T-cell (primary cell): ENCODE measurements around the gene TMEM161A. TPM values are rescaled to one million over a fixed set of nuclear protein-coding genes. Genes with fewer than 3 reads are reported as not detected.
"Not testable (repeated sequence)": the region's sequence is repeated elsewhere in the genome, so short reads cannot be mapped to it uniquely, and the experiment has no call there.

Experiments
- ATAC-seq, 4 experiments: fragments of 200-7000 bp in 3 of 4; fragments of 150-1000 bp in 1 of 4; cut with Tn5 transposase; replicated peaks in 1 of 4; 1 replicate in 3 of 4; 2 replicates in 1 of 4; pipeline ENCODE4 v1.10.0; 2021; ENCODE audit warnings: moderate library complexity in 3 of 4, mild to moderate bottlenecking in 2 of 4, moderate number of reproducible peaks in 1 of 4
- CTCF ChIA-PET, 2 donors: fragments of 300-600 bp; sonication (Branson Sonifier 250); formaldehyde crosslinking; loops; one replicate each; lab custom pipeline; 2022; ENCODE audit warnings: antibody characterized with exemption in 2 of 2; lab: Charles Lee
- POLR2A ChIA-PET, 2 donors: fragments of 300-600 bp; sonication (Branson Sonifier 250); formaldehyde crosslinking; loops; one replicate each; lab custom pipeline; 2022; ENCODE audit warnings: antibody characterized with exemption in 2 of 2; lab: Charles Lee
- DNase-seq, 35 experiments: peaks; one replicate each; pipeline versions ENCODE4 v3.0.0 to v3.0.0-alpha.2; 2013 to 2023
- H3K27ac ChIP-seq: one replicate; pipeline ENCODE4 v1.5.1; 2013; ENCODE audit warnings: low read length
- H3K27me3 ChIP-seq, 2 experiments: replicated peaks in 1 of 2; 1 replicate in 1 of 2; 2 replicates in 1 of 2; pipeline versions ENCODE4 v1.6.1 to v1.7.0; 2013; ENCODE audit warnings: low read length in 1 of 2, mixed read lengths in 1 of 2; ENCODE audit not compliant: control insufficient read depth in 2 of 2, insufficient read depth in 2 of 2; ENCODE audit errors: extremely low read depth in 1 of 2
- H3K36me3 ChIP-seq, 2 donors: 1 replicate in 1 of 2; 2 replicates in 1 of 2; pipeline versions ENCODE4 v1.6.1 to v1.7.0; 2013; ENCODE audit warnings: low read length in 1 of 2; ENCODE audit not compliant: control insufficient read depth in 2 of 2, insufficient read depth in 1 of 2; ENCODE audit errors: extremely low read depth in 1 of 2
- H3K4me1 ChIP-seq, 2 experiments: 1 replicate in 1 of 2; 2 replicates in 1 of 2; pipeline versions ENCODE4 v1.6.1 to v1.7.0; 2013; ENCODE audit warnings: low read length in 2 of 2, mixed read lengths in 1 of 2; ENCODE audit not compliant: insufficient read depth in 2 of 2, control insufficient read depth in 1 of 2; ENCODE audit errors: extremely low read depth in 1 of 2
- H3K4me3 ChIP-seq, 2 donors: 1 replicate in 1 of 2; 2 replicates in 1 of 2; pipeline versions ENCODE4 v1.5.1 to v1.7.0; 2013; ENCODE audit warnings: mild to moderate bottlenecking in 2 of 2, low read length in 1 of 2, moderate library complexity in 1 of 2; ENCODE audit not compliant: control insufficient read depth in 1 of 2; ENCODE audit errors: extremely low read depth in 1 of 2
- H3K9me3 ChIP-seq: 2 replicates; pipeline ENCODE4 v1.7.0; 2013
- H3K27ac Mint-ChIP-seq, 2 donors: one replicate each; pipeline ENCODE4 v1.8.0; 2020 to 2021; ENCODE audit warnings: mild to moderate bottlenecking in 2 of 2, mixed read lengths in 2 of 2
- H3K27me3 Mint-ChIP-seq, 2 donors: one replicate each; pipeline ENCODE4 v1.8.0; 2021 to 2022; ENCODE audit warnings: mixed read lengths in 2 of 2
- H3K36me3 Mint-ChIP-seq: one replicate; pipeline ENCODE4 v1.8.0; 2021; ENCODE audit warnings: mixed read lengths
- H3K4me1 Mint-ChIP-seq, 3 donors: one replicate each; pipeline ENCODE4 v1.8.0; 2020 to 2022; ENCODE audit warnings: mixed read lengths in 3 of 3, mild to moderate bottlenecking in 1 of 3
- H3K4me3 Mint-ChIP-seq, 3 donors: one replicate each; pipeline ENCODE4 v1.8.0; 2020 to 2022; ENCODE audit warnings: mild to moderate bottlenecking in 3 of 3, mixed read lengths in 3 of 3, moderate library complexity in 3 of 3
- H3K9me3 Mint-ChIP-seq, 3 donors: one replicate each; pipeline ENCODE4 v1.8.0; 2020 to 2022; ENCODE audit warnings: mixed read lengths in 3 of 3
- WGBS: methylation state at CpG from one replicate; pipeline ENCODE4 v1.1.5; 2013; ENCODE audit warnings: missing lambda C conversion rate; ENCODE audit not compliant: insufficient coverage; 5-methylcytosine and 5-hydroxymethylcytosine counted together
- total RNA-seq, 35 experiments: library from RNA in 6 of 35; stranded (reverse) in 6 of 35; fragments of 120-200 nt in 1 of 35; gene quantifications; one replicate each; pipeline versions ENCODE4 v1.2.1 to v1.2.4 and lab custom pipeline; 2013 to 2026

Gene TMEM161A
- total RNA-seq, 5 donors from 2014 or later (not counting 1 experiment from before 2014, with no cell fraction given) = 14.3 to 36.7 (median 34.4) TPM

GRCh38 chr19:19176950-19177349 is 38.7 kb upstream of the TMEM161A start:
- WGBS = 96% methylated on average over 7 of the region's 8 CpGs
- Histone ChIP-seq H3K4me3 (no peak overlapping the region), H3K27me3 (peaks cover 0 to under 1% of the 10 kb centered on the region in 2 experiments), H3K27ac (no peak overlapping the region), H3K9me3 (no peaks in the 10 kb centered on the region), H3K36me3 (peaks cover 14 to 25% of the 10 kb centered on the region in 2 donors), H3K4me1 (peaks cover 0 to 5% of the 10 kb centered on the region in 2 experiments)
- Mint-ChIP-seq H3K36me3 (peaks cover 14% of the 10 kb centered on the region), H3K27me3 (no peaks in the 10 kb centered on the region), H3K4me3 (no peak overlapping the region), H3K9me3 (no peaks in the 10 kb centered on the region), H3K4me1 (peaks cover 0 to 3% (median 0%) of the 10 kb centered on the region in 3 donors), H3K27ac (no peak overlapping the region)
- no peak for ATAC-seq
- POLR2A ChIA-PET = no interaction called here
- no peak for DNase-seq
- CTCF ChIA-PET = interaction anchor here in 1 of 2 donors (0.5 to 0.6 kb wide), 2 partner anchors 17 to 123 kb away, joined by 3 to 6 read pairs; no protein-coding TSS in a partner anchor

GRCh38 chr19:19173243-19173642 is 35.0 kb upstream of the TMEM161A start:
- Histone ChIP-seq H3K27me3 (peaks cover 0 to 19% of the 10 kb centered on the region in 2 experiments), H3K4me1 (peaks cover 0 to 18% of the 10 kb centered on the region in 2 experiments)
- H3K27ac Mint-ChIP-seq, H3K27me3 Mint-ChIP-seq, DNase-seq, H3K9me3 Mint-ChIP-seq, H3K27ac ChIP-seq, H3K36me3 Mint-ChIP-seq, H3K4me3 ChIP-seq, ATAC-seq, H3K4me3 Mint-ChIP-seq, POLR2A ChIA-PET, H3K9me3 ChIP-seq, H3K36me3 ChIP-seq: not testable (repeated sequence)
- WGBS = 78% methylated on average over 2 of the region's 5 CpGs
- CTCF ChIA-PET = interaction anchor here (0.6 to 0.7 kb wide), 3 partner anchors 16 to 352 kb away, joined by 3 to 8 read pairs (median 5); no protein-coding TSS in a partner anchor
- peaks cover 15 to 22% (median 16%) of the 10 kb centered on the region in 3 donors for H3K4me1 Mint-ChIP-seq

- POLR2A ChIA-PET = no interaction called here
- no peak overlapping the region for H3K27ac ChIP-seq
- H3K27ac Mint-ChIP-seq = no peak overlapping the region
- H3K27me3 Mint-ChIP-seq = no peaks in the 10 kb centered on the region
- H3K36me3 ChIP-seq = peaks cover 1 to 4% of the 10 kb centered on the region in 2 donors
- H3K9me3 ChIP-seq = no peaks in the 10 kb centered on the region
- 89% methylated on average over 3 of the region's 8 CpGs for WGBS
- H3K36me3 Mint-ChIP-seq = peaks cover 3% of the 10 kb centered on the region
- H3K4me3 ChIP-seq = no peak overlapping the region
- CTCF ChIA-PET = no interaction called here
- H3K4me1 ChIP-seq = peaks cover 0 to 18% of the 10 kb centered on the region in 2 experiments
- no peak for DNase-seq
- H3K9me3 Mint-ChIP-seq = no peaks in the 10 kb centered on the region
- H3K27me3 ChIP-seq = peaks cover 0 to 19% of the 10 kb centered on the region in 2 experiments
- no peak for ATAC-seq
- peaks cover 15 to 22% (median 16%) of the 10 kb centered on the region in 3 donors for H3K4me1 Mint-ChIP-seq
- no peak overlapping the region for H3K4me3 Mint-ChIP-seq
Measured at GRCh38 chr19:19171821-19172532, 33.7 kb upstream of the TMEM161A start.

- no peak overlapping the region for H3K27ac Mint-ChIP-seq
- peaks cover under 1% of the 10 kb centered on the region for H3K36me3 Mint-ChIP-seq
- no peaks in the 10 kb centered on the region for H3K9me3 ChIP-seq
- no peak overlapping the region for H3K4me3 ChIP-seq
- H3K27me3 Mint-ChIP-seq = no peaks in the 10 kb centered on the region
- WGBS = 90% methylated on average over 5 of the region's 6 CpGs
- peaks cover 0 to 3% of the 10 kb centered on the region in 2 donors for H3K36me3 ChIP-seq
- no peak for ATAC-seq
- DNase-seq = no peak
- H3K27ac ChIP-seq = no peak overlapping the region
- H3K4me1 ChIP-seq = peaks cover 0 to 18% of the 10 kb centered on the region in 2 experiments
- ChIA-PET POLR2A (no interaction called here), CTCF (no interaction called here)
- no peaks in the 10 kb centered on the region for H3K9me3 Mint-ChIP-seq
- peaks cover 0 to 19% of the 10 kb centered on the region in 2 experiments for H3K27me3 ChIP-seq
- peak overlapping the region in 1 of 3 donors; percentile 67 for H3K4me3 Mint-ChIP-seq
- peaks cover 15 to 22% (median 16%) of the 10 kb centered on the region in 3 donors for H3K4me1 Mint-ChIP-seq
Measured at GRCh38 chr19:19170873-19171672, 32.8 kb upstream of the TMEM161A start.

DNA sequence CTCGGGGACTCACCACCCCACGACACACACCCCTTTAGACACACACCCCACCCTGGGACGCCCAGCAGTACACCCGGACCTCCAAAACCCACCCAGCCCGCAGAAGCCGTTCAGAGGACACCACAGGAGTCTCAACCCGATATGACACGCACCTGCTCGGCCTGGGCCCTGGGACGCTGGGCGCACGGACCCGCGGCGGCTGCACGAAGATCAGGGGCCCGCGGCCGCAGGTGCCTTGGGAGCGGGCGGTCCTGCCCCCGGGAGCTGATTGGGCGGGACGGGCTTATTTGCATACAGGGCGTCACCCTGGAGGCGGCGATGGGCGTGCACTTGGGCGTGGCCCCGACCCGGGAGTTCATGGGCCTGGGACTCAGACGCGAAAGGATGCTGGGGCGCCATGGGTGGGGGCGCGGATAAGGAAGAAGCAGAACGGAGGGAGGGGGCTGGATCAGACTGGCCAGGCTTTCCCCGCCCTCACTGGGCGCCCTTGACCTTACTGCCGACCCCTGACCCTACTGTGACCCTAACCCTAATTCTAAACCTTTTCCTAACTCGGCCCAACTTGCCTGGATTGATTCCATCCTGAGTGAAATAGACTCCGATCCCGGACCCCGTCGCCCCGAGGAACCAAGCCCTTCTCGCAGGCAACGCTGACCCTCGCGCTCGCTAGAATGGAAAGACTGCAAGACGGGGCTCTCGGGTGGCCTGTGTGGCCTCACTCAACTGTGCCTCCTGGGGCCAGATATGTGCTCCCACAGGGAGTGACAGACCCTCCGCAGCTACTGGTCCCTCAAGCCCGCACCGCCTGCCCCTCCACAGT is 32.0 kb upstream of the TMEM161A start, which contains the start of gene MEF2B:
TSS of gene MEF2B (minus strand) at position 211 of the 820 bp plus-strand sequence. CDS start 19,528 bp downstream, outside the sequence.
- peaks cover 0 to 5% of the 10 kb centered on the region in 2 donors for H3K36me3 ChIP-seq
- peak within 1 kb of the TSS in 1 of 2 donors; percentile 19 for H3K4me3 ChIP-seq
- no peaks in the 10 kb centered on the region for H3K27me3 Mint-ChIP-seq
- ChIA-PET POLR2A (no interaction called here), CTCF (interaction anchor here in 1 of 2 donors (0.6 kb wide), 1 partner anchor 21 kb away, joined by 5 read pairs; no protein-coding TSS in a partner anchor)
- H3K4me3 Mint-ChIP-seq = peak within 1 kb of the TSS; percentile 39 to 67 (median 60)
- H3K9me3 Mint-ChIP-seq = no peaks in the 10 kb centered on the region
- H3K36me3 Mint-ChIP-seq = no peaks in the 10 kb centered on the region
- peaks cover 15 to 22% (median 16%) of the 10 kb centered on the region in 3 donors for H3K4me1 Mint-ChIP-seq
- H3K27ac ChIP-seq = no peak within 1 kb of the TSS
- ATAC-seq (peak; percentile 88 to 99 (median 93)), DNase-seq (peak; percentile 47 to 83 (median 74))
- WGBS = 25% methylated on average over 54 of the region's 56 CpGs
- peaks cover 0 to 19% of the 10 kb centered on the region in 2 experiments for H3K27me3 ChIP-seq
- peaks cover 0 to 18% of the 10 kb centered on the region in 2 experiments for H3K4me1 ChIP-seq
- no peaks in the 10 kb centered on the region for H3K9me3 ChIP-seq
- H3K27ac Mint-ChIP-seq = peak within 1 kb of the TSS in 1 of 2 donors; percentile 34
